AG08395 (cell line): Measurements from ENCODE around the gene KCNJ18.
"Not testable (repeated sequence)": the region's sequence is repeated elsewhere in the genome, so short reads cannot be mapped to it uniquely, and the experiment has no call there.

ENCODE experiments used
- DNase-seq: peaks from one replicate; pipeline ENCODE4 v3.0.0; 2012; ENCODE audit warnings: mixed read lengths, low spot score

KCNJ18 gene

GRCh38 chr17:21671437-21671836, 20.9 kb upstream of the KCNJ18 start:
- not testable (repeated sequence) for DNase-seq

- DNase-seq = not testable (repeated sequence)
Observed at GRCh38 chr17:21671871-21672270, 20.5 kb upstream of the KCNJ18 start.

- DNase-seq = not testable (repeated sequence)
Observed at GRCh38 chr17:21673451-21674241, 18.7 kb upstream of the KCNJ18 start.

DNA sequence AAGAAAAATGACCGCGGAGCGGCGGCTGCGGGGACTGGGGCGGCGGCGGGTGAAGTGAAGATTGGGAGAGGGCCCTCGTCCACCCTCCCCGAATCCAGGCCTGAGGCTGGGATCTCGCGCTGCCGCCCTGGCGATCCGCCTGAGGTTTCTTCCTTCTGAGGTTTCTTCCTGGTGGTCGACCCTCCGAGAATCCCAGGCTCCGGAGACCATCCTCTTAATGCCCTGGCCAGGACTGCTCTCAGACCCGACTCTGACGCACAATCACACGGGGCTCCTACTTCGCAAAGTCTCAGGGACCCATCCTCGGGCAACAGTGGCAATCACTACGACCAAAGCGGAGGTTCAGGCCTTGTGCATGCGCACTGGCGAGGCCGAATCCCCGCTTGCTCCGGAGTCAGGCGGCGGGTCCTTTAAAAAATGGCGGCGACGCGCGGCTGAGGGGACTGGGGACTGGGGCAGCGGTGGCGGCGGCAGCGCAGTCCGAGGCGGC, 18.0 kb upstream of the KCNJ18 start:
- no peak for DNase-seq

DNA sequence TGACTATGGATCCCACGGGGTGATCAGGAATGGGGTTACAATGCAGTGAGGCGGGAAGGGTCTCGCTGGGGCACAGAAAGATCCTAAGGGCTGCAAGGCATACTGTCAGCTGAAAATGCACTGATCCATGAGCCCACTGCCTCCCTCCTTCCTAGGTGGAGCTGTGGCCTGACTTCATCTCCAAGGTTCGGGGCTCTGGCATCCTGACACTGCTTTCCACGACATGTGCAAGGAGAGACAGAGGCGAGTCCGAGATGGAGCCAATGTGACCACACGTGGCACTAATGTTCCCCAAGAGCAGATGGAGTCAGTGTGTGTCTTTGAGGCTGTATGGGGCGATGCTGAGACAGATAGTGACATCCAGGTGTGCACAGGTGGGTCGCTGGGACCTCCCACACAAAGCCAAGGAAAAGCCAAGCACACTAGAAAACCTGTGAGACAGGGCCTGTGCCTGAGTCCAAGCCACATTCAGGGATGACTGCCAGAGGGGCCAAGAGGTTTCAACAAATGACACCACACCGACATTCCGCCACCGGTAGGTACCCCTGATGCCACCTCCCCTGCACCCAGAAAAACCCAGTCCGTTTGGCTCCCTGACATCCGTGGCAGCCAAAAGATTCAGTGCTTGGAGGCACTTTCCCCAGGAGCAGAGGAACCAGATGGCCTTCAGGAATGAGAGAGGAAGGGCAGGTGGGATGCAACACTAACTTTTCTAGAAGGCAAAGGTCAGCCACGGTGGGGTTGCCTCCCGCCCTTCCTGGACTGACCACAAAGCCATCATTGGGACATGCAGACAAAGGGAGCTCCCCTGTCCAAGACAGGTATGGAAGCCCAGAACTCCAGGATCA, 17.2 kb upstream of the KCNJ18 start:
- DNase-seq = not testable (repeated sequence)

- DNase-seq = not testable (repeated sequence)
Observed at GRCh38 chr17:21675739-21676130, 16.6 kb upstream of the KCNJ18 start.

GRCh38 chr17:21676281-21677111, 15.8 kb upstream of the KCNJ18 start:
- no peak for DNase-seq

GRCh38 chr17:21677126-21677910, 15.0 kb upstream of the KCNJ18 start:
- no peak for DNase-seq

GRCh38 chr17:21677911-21678310, 14.4 kb upstream of the KCNJ18 start:
- no peak for DNase-seq

- DNase-seq = no peak
Observed at GRCh38 chr17:21678393-21679081, 13.8 kb upstream of the KCNJ18 start.

DNA sequence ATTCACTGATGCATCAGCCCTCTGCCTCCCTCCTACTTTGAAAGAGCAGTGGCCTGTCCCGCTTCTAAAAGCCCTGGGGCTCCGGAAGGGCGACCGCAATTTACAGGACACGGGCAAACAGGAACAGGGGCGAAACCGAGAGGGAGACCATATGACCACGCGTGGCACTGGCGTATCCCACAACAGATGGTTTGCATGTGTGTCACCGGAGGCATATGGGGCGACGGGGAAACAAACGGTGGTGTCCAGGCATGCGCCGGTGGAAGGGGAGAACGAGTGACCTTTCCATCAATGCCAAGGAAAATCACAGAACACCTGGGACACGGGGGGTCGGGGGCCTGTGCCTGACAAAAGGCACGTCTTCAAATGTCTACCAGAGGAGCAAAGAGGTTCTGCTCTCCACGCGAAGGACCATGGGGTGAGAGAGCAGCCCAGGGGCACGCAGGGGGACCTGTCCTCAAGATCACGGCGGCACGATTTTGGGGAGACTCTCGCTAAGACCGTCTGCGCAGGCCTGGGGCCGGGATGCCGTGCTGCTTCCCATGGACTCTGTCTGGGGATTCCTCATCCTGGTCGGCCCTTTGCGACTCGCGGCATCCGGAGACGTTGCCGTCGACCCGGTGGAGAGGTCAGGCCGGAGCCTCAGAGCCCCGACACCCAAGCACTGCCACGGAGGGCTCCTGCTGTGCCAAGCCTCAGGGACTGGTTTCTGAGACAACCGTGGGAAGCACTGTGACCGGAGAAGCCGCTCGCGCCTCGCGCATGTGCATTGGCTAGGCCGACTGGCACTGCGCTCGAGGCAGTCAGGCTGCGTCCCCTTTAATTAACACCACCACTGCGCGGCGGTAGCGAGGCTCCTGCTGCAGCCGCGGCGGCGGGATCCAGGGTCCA, 12.8 kb upstream of the KCNJ18 start:
- no peak for DNase-seq

DNA sequence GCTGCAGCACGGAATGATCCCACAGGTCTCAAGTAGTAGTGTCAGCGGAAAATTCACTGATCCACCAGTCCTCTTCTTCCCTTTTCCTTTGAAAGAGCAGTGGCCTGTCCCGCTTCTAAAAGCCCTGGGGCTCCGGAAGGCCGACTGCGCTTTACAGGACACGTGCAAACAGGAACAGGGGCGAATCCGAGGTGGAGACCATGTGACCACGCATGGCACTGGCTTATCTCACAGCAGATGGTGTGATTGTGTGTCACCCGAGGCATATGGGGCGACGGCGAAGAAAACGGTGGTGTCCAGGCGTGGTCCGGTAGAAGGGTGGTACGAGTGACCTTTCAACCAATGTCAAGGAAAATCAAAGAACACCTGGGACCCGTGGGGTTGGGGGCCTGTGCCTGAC, 12.0 kb upstream of the KCNJ18 start:
- DNase-seq = no peak

- not testable (repeated sequence) for DNase-seq
Observed at GRCh38 chr17:21680850-21681351, 11.4 kb upstream of the KCNJ18 start.

DNA sequence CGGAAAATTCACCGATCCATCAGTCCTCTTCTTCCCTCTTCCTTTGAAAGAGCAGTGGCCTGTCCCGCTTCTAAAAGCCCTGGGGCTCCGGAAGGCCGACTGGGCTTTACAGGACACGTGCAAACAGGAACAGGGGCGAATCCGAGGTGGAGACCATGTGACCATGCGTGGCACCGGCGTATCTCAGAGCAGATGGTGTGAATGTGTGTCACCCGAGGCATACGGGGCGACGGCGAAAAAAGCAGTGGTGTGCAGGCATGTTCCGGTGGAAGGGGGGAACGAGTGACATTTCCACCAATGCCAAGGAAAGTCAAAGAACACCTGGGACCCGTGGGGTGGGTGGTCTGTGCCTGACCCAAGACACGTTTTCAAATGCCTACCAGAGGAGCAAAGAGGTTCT, 10.7 kb upstream of the KCNJ18 start:
- not testable (repeated sequence) for DNase-seq

DNA sequence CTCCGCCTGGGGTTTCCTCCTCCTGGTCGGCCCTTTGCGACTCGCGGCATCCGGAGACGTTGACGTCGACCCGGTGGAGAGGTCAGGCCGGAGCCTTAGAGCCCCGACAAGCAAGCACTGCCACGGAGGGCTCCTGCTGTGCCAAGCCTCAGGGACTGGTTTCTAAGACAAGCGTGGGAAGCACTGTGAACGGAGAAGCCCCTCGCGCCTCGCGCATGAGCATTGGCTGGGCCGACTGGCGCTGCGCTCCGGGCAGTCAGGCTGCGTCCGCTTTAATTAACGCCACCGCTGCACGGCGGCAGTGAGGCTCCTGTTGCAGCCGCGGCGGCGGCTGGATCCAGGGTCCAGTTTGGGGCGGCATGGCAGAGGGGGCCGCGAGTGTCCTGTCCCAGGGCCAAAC, 10.2 kb upstream of the KCNJ18 start:
- not testable (repeated sequence) for DNase-seq

GRCh38 chr17:21683142-21683712, 9.1 kb upstream of the KCNJ18 start:
- DNase-seq = not testable (repeated sequence)

DNA sequence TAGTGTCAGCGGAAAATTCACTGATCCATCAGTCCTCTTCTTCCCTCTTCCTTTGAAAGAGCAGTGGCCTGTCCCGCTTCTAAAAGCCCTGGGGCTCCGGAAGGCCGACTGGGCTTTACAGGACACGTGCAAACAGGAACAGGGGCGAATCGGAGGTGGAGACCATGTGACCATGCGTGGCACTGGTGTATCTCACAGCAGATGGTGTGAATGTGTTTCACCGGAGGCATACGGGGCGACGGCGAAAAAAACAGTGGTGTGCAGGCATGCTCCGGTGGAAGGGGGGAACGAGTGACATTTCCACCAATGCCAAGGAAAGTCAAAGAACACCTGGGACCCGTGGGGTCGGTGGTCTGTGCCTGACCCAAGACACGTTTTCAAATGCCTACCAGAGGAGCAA, 8.4 kb upstream of the KCNJ18 start:
- not testable (repeated sequence) for DNase-seq

DNA sequence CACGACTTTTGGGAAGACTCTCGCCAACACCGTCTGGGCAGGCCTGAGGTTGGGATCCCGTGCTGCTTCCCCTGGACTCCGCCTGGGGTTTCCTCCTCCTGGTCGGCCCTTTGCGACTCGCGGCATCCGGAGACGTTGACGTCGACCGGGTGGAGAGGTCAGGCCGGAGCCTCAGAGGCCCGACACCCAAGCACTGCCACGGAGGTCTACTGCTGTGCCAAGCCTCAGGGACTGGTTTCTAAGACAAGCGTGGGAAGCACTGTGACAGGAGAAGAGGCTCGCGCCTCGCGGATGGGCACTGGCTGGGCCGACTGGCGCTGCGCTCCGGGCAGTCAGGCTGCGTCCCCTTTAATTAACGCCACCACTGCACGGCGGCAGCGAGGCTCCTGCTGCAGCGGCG, 7.9 kb upstream of the KCNJ18 start:
- DNase-seq = not testable (repeated sequence)
